ENCODE measurements around the gene KANK4.

The KANK4 gene

DNA sequence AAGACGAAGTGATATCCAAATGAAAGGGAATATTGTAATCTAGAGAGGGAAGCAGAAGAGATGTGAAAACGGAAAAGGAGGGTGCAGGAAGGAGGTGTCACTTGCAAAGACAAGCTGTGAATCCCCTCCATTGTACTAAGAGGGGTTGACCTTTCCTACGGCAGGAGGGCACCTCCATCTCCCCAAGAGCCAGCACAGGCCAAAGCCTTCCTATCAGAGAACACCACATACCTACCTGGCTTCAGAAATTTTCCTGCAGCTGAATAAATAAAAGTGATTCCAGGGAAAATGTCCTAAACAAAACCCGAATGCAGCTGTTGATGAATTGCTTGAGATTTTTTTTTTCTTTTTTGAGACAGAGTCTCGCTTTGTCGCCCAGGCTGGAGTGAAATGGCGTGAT is 14.3 kb downstream of the KANK4 start:
- DNase-seq (ENCODE audit: low read depth), result no peak

DNA sequence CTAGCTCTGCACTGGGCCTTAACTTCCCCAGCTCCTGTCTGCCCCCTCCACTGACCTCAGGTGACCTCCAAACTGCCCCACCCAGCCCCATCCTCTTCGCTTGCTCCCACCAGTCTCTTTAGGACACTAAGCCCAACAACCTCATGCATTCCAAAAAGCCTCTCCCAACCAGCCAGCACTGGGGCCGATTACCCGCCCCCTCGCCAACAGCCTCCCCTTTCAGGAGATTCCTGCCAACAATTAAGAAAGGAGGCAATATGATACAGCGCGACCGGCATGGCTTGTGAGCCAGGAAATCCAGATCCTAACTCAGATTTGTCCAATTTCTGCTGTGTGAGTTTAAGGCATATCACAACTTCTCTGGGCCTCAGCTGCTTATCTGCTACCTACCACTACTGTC is 14.7 kb downstream of the KANK4 start:
- DNase-seq (ENCODE audit: low read depth), result no peak

DNA sequence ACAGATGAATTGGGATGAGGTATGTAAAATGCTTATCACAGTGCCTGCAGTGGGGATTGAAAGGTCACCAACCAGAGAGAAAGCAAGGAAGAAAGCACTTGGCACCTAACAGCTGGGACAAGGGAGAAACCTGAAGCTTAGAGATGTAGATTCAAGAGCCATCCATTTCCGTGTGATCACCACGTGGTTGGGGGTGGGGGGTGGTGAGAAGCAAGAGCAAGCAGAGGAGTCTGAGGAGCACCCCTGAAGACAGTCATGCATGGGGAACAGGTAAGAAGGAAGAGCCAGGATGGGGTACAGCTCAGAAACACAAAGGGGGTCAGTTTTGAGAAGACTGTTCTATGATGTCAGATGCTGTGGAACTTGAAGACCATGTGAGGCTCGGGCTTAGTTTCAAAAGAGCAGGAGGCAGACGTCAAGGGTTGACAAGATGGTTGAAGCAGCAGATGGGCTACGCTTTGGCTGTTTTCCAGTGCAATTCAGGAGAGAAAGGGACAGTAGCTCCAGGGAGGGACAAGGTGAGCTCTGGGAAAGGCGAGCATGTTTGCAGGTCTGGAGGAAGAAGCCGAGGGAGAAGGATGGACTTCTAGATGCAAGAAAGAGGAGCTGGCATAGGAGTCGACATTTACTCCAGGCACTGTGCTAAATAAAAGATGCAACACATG is 17.4 kb downstream of the KANK4 start:
- DNase-seq (ENCODE audit: low read depth), result no peak

DNA sequence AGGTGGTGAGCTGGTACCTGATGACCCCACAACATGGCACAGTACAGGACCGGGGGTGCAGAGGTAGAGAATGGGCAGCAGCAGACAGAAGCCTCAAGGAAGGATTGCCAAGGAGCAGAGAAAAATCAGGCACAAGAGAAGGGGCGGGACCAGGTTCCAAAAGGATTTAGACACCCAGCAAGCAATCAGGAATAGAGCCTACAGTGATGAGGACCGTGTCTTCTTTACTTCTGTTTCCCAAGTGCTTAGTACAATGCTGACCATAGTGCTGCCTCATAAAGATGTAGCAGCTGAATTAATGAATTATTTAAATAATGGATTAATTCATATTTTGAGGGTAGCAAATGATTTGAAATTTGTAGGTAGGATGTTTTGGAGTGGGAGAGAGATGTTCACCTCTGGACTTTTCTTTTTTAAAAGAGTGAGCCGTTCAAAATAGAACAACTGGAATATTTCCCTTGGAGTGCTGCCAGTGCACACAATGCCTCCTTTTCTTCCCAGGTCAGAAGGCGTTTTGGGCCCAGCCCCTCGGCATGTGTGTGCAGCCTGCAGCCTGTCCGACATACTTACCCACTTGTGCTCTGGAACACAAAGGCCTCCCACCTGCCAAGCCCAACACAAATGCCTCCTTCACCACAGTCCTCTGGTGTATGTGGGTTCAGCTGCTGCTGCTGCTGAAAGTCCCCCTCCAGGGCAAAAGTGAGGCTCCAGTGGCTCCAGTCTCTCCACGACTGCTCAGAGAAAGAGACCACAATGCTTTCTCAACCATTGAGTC is 19.6 kb downstream of the KANK4 start:
- DNase-seq (ENCODE audit: low read depth), result no peak

DNA sequence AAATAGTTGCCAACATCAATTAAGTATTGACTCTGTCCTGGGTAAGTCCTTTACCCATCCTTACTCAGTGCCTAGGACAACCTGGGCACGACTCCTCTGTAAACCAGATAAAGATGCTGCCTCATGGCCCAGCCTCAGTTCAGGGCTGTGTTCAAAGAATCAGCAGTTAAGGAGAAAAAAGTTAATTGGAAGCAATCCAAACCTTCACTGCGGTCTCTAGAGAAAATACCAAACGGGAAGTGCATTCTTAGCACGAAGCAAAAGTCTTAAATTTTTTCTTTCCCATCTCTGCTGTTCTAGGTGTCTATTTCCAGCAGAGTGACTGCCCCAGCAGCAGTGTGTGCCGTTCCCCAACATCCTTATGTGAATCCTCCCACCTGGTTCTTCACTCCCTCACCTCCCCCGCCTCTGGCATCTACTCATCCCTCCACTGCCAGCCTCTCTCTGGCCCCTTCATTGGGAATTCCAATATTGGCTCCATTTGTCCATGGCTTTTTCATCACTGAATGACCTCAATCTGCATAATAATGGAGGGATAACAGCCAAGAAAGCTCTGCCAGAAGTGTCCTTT is 23.2 kb downstream of the KANK4 start:
- no peak for DNase-seq (ENCODE audit: low read depth)

DNA sequence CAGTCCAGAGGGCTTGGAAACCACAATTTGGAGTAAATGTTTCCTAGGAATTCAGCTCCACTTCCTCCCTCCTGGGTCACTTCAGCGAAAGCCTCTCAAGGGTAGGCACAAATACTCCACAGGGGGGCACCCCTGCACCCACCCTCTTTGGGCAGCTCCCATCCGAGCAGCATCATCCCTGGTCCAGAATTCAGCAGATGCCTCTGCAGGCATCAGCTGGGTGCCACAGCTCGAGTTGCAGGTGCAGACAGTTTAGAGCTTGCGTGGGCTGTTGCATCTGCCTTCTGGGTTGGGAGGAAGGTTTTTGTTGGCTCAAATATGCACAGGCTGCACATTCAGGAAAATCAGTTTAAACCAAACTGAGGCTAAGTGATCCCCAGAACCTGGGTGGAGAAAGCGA is 25.0 kb downstream of the KANK4 start:
- DNase-seq (ENCODE audit: low read depth), result no peak

DNA sequence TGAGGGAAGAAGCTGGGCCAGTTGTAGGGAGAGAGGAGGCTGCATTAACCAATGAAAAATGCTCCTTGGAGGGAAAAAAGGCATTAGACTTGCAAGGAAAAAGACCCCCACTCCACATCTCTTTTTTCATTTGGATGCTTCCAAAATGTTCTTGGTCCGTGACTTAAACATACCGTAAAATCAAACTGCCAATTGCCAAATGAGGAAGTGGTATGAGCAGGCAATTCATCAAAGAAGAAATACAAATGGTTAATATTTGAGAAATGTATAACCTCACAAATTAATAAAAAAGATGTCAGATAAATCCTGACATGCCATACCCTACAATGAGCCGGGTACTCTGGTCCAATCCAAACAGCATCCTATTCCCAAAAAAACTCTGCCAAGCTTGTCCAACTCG is 30.6 kb downstream of the KANK4 start:
- DNase-seq (ENCODE audit: low read depth), result no peak

DNA sequence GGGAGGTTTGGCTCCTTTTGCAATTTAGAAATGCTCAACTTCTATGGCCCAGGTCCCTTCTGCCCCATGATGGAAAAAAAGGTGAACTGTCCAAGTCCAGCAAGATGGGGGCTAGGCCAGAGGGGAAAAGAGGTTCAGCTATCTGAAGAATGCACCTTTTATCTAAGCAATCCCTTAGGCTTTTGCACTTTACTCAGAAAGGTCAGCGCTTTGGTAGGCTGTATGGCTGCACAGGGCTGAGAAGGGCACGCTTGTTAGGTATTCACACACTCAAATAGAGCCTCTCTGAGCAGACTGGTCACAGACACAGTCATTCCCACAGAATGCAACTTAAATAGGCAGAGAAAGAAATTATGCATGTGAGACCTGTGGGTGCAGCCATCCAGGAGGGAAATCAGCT is 31.0 kb downstream of the KANK4 start:
- DNase-seq (ENCODE audit: low read depth), result no peak

DNA sequence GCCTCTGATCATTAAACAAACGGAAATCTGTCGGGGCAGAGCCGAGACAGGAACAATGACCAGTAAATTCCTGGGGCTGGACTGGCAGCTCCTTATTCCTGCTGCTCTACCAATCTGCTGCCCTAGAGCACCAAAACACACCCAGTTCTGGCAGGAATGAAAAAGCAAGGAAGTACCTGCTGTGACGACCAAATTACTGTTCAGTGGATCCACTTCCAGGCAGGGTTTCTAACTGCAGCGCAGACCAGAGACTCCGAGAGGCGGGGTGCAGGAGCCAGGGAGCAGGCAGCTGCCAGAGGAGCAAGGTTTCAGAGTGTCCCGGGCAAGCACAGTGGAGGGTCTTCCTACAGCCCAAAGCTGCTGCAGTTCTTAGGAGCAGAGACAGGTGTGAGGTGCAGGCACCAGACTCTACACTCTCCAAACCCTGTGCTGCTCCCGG is 32.4 kb downstream of the KANK4 start:
- DNase-seq (ENCODE audit: low read depth), result no peak

DNA sequence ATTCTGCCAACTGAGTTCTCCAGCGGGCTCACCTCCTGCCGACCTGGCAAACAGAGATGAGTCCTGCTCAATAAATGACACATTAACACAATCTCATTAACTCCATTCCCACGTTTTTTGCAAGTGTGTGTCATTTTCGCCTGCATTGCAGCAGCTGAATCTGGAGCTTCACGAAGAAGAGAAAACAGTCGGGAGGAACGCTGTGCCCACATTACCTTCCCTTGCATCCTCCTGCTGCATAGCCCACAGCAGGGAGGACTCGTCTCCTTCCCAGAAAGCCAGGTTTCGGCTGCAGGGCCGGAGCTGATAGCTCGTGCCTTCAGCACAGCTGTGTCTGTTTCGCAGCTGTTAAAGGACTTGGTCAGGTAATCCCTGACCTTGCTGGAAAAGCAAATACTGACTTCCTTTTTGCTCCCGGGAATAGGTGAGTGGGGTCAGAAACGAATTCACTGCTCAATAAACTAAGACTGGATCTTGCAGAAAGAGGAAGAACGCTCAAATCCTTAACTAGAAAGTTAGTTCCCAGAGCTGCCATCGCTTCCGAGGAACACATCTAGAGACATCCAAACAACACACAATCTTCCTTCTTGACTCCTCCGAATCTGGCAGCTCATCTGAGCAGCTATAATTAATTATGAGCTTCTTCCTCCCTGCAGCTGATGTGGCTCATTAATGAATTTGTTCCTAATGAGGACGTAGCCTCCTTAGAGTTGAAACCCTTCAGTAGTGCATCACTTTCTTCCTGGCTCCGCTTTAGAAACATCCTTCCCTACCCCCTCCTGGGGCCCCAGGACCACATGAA is 33.0 kb downstream of the KANK4 start:
- DNase-seq (ENCODE audit: low read depth), result no peak

DNA sequence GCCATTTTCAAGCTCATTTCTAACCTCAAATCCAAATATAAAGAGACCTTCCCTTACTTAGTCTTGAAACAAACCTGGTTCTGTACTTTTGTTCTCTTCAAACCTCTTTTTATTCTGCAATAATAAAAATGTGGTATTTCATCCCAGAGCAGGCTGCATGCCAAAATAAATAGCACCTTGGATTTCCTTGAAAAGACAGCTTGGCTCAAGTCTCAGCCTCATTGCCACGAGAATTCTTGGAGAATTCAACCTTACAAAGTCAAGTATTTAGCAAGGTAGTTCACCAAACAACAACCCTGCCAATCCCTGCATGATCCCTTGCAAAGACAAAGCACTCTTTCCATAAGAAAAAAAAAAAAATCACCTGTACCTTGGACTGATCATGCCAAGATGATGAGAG is 33.8 kb downstream of the KANK4 start:
- no peak for DNase-seq (ENCODE audit: low read depth)

DNA sequence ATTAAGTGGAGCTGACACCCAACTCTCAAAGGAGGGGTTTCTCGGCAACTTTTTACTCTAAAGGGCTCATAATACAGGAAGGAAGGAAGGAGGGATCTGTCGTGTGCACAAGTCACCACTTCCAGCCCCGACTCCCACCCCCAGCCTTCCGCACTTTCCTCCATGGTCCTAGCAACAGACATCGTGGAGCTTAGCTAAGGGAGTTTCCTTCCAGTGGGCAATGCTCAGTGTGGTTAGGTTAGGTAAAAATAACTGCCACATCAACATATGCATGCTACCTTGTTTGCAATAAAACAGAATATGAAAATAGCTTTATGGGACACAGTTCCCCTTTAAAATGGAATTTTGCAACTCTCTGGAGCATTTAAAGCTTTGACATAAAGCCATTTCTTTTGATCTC is 35.2 kb downstream of the KANK4 start:
- no peak for DNase-seq (ENCODE audit: low read depth)

DNA sequence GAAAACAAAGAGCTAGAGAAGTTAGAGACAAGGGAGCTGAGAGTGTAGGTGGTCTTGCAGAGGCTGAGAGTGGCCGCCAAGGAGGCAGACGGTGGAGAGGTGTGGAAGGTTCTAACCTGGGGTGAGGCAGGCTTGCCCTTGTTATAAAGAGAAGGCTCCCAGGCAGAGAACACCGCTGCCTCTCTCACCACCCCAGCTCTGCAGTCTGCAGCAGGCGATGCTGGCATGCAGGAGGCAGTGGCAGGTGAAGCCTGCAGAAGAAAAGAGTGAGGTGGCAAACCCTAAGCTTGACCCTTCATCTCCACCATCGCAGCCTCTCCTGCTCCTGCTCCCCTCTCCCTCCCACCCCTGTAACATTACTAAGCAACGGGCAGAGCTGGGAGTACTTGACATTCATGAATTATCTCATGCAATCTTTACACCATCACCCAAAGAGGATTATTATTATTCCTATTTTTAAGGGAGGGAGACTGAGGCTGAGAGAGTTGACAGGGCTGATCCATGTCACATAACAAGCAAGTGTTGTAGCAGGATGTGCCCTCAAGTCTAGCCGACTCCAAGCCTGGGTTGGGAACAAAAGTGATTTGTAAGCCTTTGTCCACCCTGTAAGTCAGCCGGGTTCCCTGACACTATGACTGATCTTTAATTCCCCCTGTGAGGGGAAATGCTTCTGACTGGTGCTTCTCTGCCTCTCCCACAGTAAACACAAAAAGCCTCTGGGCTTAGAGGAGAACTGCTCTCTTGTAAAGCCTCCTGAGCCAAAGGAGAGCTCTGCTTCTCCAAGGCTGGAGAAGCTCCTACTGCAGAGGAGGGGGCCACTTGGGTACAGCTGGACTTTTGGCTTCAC is 36.1 kb downstream of the KANK4 start:
- no peak for DNase-seq (ENCODE audit: low read depth)

DNA sequence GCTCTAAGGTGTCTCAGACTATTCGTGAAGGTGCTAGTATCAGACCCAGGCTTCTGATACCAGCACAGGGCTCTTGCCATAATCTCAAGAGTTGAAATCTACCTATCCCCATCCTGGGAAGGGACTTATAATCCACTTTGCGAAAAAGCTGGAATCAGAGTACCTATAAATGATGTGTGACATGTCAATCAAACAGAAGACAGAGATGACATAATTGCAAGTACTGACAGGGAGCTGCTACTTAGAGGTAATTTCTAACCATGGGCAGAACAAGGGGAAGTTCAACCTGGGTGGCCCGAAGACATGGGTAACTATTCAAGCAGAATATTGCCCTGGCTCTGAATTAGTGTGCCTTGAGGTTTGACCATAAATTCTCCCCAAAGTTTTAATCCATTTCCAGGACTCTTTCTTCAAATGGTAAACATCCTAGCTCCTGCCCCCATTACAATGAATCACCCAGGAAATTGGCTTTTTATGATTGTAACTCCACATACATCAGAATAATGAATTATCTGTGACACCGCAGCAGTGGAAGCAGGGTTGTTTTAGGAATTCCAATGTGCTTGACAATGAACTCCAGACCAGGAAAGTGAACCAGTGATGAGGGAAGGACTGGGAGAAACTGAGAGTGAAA is 37.2 kb downstream of the KANK4 start:
- DNase-seq (ENCODE audit: low read depth), result no peak

DNA sequence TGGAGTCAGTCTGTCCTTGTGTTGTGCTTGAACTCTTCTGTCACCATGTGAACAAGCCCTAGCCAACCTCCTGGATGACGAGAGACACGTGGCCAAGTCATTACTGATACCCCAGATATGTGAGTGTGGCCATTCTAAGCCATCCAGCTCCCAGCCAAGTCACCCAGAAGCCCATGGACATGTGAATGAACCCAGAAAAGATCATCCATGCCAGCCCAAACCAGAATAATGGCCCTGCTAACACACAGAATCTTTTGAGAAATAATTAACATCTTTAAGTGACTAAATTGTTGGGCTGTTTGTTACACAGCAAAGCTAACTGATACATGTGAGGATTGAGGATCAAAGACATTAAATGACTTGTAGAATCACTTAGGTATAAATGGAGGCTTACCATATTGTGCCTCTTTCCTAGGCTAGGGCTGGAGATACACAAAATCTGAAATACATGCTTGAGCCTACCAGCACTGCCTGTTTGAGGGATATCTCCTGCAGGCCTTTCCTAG is 38.2 kb downstream of the KANK4 start:
- no peak for DNase-seq (ENCODE audit: low read depth)

DNA sequence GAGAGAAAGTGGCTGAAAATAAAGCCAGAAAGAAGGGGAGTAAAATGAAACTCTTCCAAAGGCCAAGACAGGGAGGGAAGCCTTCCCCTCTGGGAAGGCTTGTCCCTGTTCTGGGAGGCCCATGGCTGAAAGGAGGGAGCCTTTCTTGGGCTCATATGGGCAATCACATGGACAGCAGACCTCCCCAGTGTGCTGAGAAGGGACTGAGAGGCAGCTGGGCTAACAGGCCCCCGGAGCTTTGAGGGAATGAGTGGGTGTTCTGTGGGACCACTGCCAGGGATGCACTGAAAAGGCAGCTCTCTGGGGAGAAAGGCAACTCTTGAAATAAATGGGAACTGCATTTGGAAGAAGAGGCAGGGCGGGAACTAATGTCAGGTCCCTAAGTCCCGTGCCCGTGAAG is 39.1 kb downstream of the KANK4 start:
- DNase-seq (ENCODE audit: low read depth), result no peak

DNA sequence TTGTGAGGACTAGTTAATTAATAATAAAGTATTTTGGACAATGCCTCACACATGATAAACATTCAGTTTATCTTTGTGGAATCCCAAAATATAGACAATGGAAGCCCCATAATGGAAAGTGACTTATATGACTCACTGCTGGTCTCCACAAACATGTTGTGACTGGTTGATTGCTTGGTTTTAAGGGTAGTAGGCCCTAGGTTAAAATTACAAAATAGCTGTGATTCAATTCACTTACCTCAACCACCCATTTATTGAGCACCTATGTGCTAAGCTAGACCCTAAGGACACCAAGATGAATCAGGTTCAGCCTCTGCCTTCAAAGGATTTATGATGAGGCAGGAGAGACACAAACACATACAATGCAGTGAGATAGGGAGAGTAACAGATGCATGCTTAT is 42.4 kb downstream of the KANK4 start:
- no peak for DNase-seq (ENCODE audit: low read depth)

DNA sequence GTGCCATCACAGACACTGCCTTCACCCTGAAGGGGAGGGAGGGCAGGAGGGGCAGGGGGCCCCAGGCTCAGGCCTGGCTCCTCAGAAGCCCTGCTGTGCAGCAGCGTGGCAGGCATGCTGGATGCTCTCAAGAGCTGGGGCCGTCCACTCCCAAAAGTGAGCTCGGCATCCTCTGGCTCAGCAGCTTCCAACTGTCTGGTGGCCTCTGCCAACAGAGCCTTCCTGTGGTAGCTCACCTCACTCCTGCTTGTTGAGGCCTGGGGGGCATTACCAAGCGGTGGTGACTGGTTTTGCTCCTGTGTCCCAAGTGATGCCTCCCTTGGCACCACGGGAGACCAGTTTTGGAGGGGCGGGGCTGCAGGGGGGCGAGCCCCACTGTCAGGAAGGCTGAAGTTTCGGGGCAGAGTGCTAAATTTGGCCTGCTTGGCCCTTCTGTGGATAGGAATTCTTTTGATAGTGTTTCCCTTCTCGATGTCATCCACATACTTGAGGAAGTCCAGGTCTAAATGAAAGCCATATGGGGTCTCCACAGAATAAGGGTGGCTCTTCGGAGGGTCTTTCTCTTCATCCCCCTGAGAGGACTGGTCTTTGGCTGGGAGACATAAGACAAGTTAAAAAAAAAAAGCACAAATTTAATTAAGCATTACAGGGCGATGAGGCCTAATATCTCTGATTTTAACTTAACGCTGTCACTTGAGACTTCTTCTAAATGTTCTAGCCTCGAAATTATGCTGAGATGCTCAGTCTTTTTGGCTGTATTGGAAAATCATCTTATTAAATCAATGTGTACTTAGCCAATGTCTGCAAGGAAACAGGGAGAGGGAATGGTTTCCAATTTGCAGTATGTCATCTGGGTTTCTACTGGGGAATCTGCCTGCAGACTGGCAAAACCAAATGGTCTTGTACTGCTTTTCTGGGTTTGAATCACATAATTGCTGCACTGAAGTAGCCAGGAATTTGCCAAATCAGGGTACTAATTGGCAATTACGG is 44.4 kb downstream of the KANK4 start:
- no peak for DNase-seq (ENCODE audit: low read depth)

DNA sequence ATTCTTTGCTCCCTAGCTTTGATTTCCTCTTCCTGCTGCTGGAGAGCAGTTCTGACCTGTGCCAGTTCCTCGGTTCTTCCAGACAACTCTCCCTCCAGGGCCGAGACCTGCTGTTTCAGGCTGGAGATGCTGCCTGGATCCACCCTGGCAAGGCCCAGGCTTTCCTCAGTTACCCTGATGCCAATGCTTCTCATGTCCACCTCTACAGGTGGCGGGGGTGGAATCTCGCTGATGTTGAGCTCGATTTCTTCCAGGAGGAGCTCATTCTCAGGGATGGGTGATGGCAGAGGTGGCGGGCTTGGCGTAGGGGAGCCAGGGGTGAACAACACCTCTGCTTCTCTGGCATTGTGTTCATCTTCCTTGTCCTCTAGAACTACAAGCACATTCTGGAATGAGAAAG is 45.3 kb downstream of the KANK4 start:
- no peak for DNase-seq (ENCODE audit: low read depth)
